NT2/D1 (cell line): ENCODE results near the gene GLB1L.

Source experiments
- SUZ12 ChIP-seq: IDR thresholded peaks from 2 replicates; pipeline ENCODE4 v1.6.1; 2011; ENCODE audit not compliant: insufficient read length, insufficient read depth; ENCODE audit errors: extremely low read depth
- YY1 ChIP-seq: IDR thresholded peaks from 2 replicates; pipeline ENCODE4 v1.6.1; 2011; ENCODE audit not compliant: insufficient read length, insufficient read depth
- ZNF274 ChIP-seq: IDR thresholded peaks from 2 replicates; pipeline ENCODE4 v1.6.1; 2011; ENCODE audit warnings: mild to moderate bottlenecking, low read depth, low read length

DNA sequence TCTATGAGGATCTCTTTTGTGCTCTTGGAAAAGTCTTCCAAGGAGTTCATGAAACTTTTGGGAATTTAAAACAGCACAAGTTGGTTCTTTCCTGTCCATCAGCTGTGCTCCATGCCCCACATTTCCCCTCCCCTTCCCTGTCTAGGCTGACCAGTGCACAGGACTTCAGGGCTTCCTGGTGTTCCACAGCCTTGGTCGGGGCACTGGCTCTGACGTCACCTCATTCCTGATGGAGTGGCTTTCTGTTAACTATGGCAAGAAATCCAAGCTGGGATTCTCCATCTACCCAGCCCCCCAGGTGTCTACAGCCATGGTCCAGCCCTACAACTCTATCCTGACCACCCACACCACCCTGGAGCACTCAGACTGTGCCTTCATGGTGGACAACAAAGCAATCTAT is 25.8 kb upstream of the GLB1L start:
- TF ChIP-seq YY1 (no peak), ZNF274 (no peak), SUZ12 (no peak)
